HCT116 (cell line): ENCODE measurements around the gene NF1. TPM values are rescaled to one million over a fixed set of nuclear protein-coding genes. Genes with fewer than 3 reads are reported as not detected.

Experiments
- ATAC-seq: fragments of 200-7000 bp; cut with Tn5 transposase; 2 replicates; pipeline ENCODE4 v1.9.1; 2020; ENCODE audit warnings: mild to moderate bottlenecking, moderate library complexity
- BruUV-seq: library from RNA; stranded (reverse); fragments of 400-500 nt; replicated peaks from 2 replicates; lab custom pipeline; 2021; lab: Mats Ljungman, UMichigan
- CTCF ChIA-PET: fragments of 300-600 bp; sonication (Branson Sonifier 250); formaldehyde crosslinking; loops from one replicate; lab custom pipeline; 2021; ENCODE audit warnings: antibody characterized with exemption; lab: Charles Lee
- POLR2A ChIA-PET: fragments of 300-600, 350-600 bp; sonication (Branson Sonifier 250); formaldehyde crosslinking; loops from one replicate; lab custom pipeline; 2021; ENCODE audit warnings: antibody characterized with exemption; lab: Charles Lee
- RAD21 ChIA-PET, 2 experiments: fragments of 300-600 bp; sonication (Branson Sonifier 250); formaldehyde crosslinking; loops; one replicate each; lab custom pipeline; 2023; ENCODE audit warnings: low total read pairs in 2 of 2; ENCODE audit not compliant: uncharacterized antibody in 2 of 2, unreplicated experiment in 2 of 2, low non-redundant PET in 1 of 2; lab: Charles Lee
- DNase-seq: peaks from one replicate; pipeline ENCODE4 v3.0.0-alpha.2; 2010; ENCODE audit warnings: low read depth, low spot score
- H2AFZ ChIP-seq: fragments of 200-600 bp; shearing (Covaris generic), sonication (generic); 2 replicates; pipeline ENCODE4 v1.6.1; 2017; ENCODE audit warnings: low read depth, mixed run types, mixed read lengths, antibody characterized with exemption, low read length; ENCODE audit not compliant: poor library complexity, severe bottlenecking
- H3K27ac ChIP-seq: 2 replicates; pipeline ENCODE4 v1.5.1; 2012; ENCODE audit warnings: low read depth, low read length
- H3K27me3 ChIP-seq: fragments of 200-600 bp; sonication (generic); 2 replicates; pipeline ENCODE4 v1.6.1; 2016; ENCODE audit warnings: mixed run types, low read length, mixed read lengths; ENCODE audit not compliant: insufficient read depth
- H3K36me3 ChIP-seq, 2 experiments: fragments of 200-500 bp in 1 of 2; fragments of 200-600 bp in 1 of 2; sonication (Bioruptor generic) in 1 of 2; sonication (generic) in 1 of 2; 2 replicates each; pipeline versions ENCODE4 v1.5.1 to v1.6.1; 2014 to 2016; ENCODE audit warnings: low read length in 2 of 2, inconsistent platforms in 1 of 2, mixed read lengths in 1 of 2, mixed run types in 1 of 2; ENCODE audit not compliant: insufficient read depth in 2 of 2, control insufficient read depth in 1 of 2
- H3K4me1 ChIP-seq, 2 experiments: fragments of 200-600 bp in 1 of 2; sonication (generic) in 1 of 2; 2 replicates each; pipeline versions ENCODE4 v1.5.1 to v1.6.1; 2012 to 2017; ENCODE audit warnings: low read length in 2 of 2, inconsistent platforms in 1 of 2, mild to moderate bottlenecking in 1 of 2, mixed read lengths in 1 of 2, mixed run types in 1 of 2, moderate library complexity in 1 of 2; ENCODE audit not compliant: insufficient read depth in 2 of 2, control insufficient read depth in 1 of 2
- H3K4me2 ChIP-seq: fragments of 200-600 bp; sonication (generic); 2 replicates; pipeline ENCODE4 v1.6.1; 2017; ENCODE audit warnings: mixed run types, low read length, mixed read lengths
- H3K4me3 ChIP-seq, 2 experiments: fragments of 200-600 bp in 1 of 2; sonication (generic) in 1 of 2; replicated peaks in 1 of 2; 2 replicates each; pipeline ENCODE4 v1.5.1; 2011 to 2016; ENCODE audit warnings: low read length in 2 of 2, control low read depth in 1 of 2, low read depth in 1 of 2, mild to moderate bottlenecking in 1 of 2, mixed read lengths in 1 of 2, mixed run types in 1 of 2
- H3K79me2 ChIP-seq: fragments of 200-600 bp; sonication (generic); 2 replicates; pipeline ENCODE4 v1.6.1; 2017; ENCODE audit warnings: mild to moderate bottlenecking, mixed run types, low read length, moderate library complexity, mixed read lengths; ENCODE audit not compliant: insufficient read depth
- H3K9ac ChIP-seq: fragments of 200-600 bp; sonication (generic); 2 replicates; pipeline ENCODE4 v1.6.1; 2016; ENCODE audit warnings: low read length, mixed read lengths
- H3K9me2 ChIP-seq: fragments of 200-600 bp; sonication (generic), shearing (Covaris generic); 2 replicates; pipeline ENCODE4 v1.6.1; 2017; ENCODE audit warnings: mixed run types, mild to moderate bottlenecking, moderate library complexity; ENCODE audit not compliant: insufficient read depth
- H3K9me3 ChIP-seq, 2 experiments: fragments of 200-500 bp in 1 of 2; fragments of 200-600 bp in 1 of 2; sonication (Bioruptor generic) in 1 of 2; sonication (generic) in 1 of 2; 2 replicates each; pipeline ENCODE4 v1.6.1; 2014 to 2017; ENCODE audit warnings: low read length in 2 of 2, mixed read lengths in 2 of 2, inconsistent platforms in 1 of 2, low read depth in 1 of 2, mild to moderate bottlenecking in 1 of 2, mixed run types in 1 of 2, moderate library complexity in 1 of 2; ENCODE audit not compliant: control insufficient read depth in 1 of 2, insufficient read depth in 1 of 2
- H4K20me1 ChIP-seq: fragments of 200-600 bp; sonication (generic), shearing (Covaris generic); 2 replicates; pipeline ENCODE4 v1.6.1; 2017; ENCODE audit warnings: mixed run types, mild to moderate bottlenecking, moderate library complexity; ENCODE audit not compliant: insufficient read depth
- ATF3 ChIP-seq: IDR thresholded peaks from 2 replicates; pipeline ENCODE4 v1.6.1; 2012
- CBX3 ChIP-seq: IDR thresholded peaks from 2 replicates; pipeline ENCODE4 v1.6.1; 2012; ENCODE audit warnings: low read depth
- CTCF ChIP-seq, 3 experiments: fragments of 200-600 bp in 1 of 3; sonication (generic) in 1 of 3; IDR thresholded peaks in 2 of 3; conservative IDR thresholded peaks in 1 of 3; 2 replicates each; pipeline ENCODE4 v1.5.1; 2012 to 2017; ENCODE audit warnings: low read depth in 2 of 3, low read length in 2 of 3, antibody characterized with exemption in 1 of 3, borderline replicate concordance in 1 of 3, control low read depth in 1 of 3, mild to moderate bottlenecking in 1 of 3, mixed read lengths in 1 of 3, mixed run types in 1 of 3, moderate library complexity in 1 of 3; ENCODE audit not compliant: insufficient read depth in 1 of 3
- EGR1 ChIP-seq: IDR thresholded peaks from 2 replicates; pipeline ENCODE4 v1.6.1; 2012; ENCODE audit warnings: low read depth
- ELF1 ChIP-seq: IDR thresholded peaks from 2 replicates; pipeline ENCODE4 v1.6.1; 2012; ENCODE audit warnings: low read depth, borderline replicate concordance
- EZH2 ChIP-seq: fragments of 200-600 bp; sonication (generic); IDR thresholded peaks from 2 replicates; pipeline ENCODE4 v1.6.1; 2017; ENCODE audit warnings: antibody characterized with exemption, mixed run types
- JUND ChIP-seq: IDR thresholded peaks from 2 replicates; pipeline ENCODE4 v1.6.1; 2012
- MAX ChIP-seq: IDR thresholded peaks from 2 replicates; pipeline ENCODE4 v1.6.1; 2012
- POLR2A ChIP-seq: IDR thresholded peaks from 2 replicates; pipeline ENCODE4 v1.7.0; 2011; ENCODE audit warnings: borderline replicate concordance; ENCODE audit not compliant: insufficient read depth, insufficient read length; ENCODE audit errors: extremely low read depth
- POLR2AphosphoS5 ChIP-seq: IDR thresholded peaks from 2 replicates; pipeline ENCODE4 v1.6.1; 2011; ENCODE audit warnings: mild to moderate bottlenecking, low read depth, low read length, moderate library complexity
- RAD21 ChIP-seq: IDR thresholded peaks from 2 replicates; pipeline ENCODE4 v1.6.1; 2012; ENCODE audit warnings: low read depth, mild to moderate bottlenecking
- REST ChIP-seq: IDR thresholded peaks from 2 replicates; pipeline ENCODE4 v1.6.1; 2012; ENCODE audit warnings: low read depth
- SIN3A ChIP-seq: IDR thresholded peaks from 2 replicates; pipeline ENCODE4 v1.6.1; 2012; ENCODE audit warnings: low read depth
- SP1 ChIP-seq: IDR thresholded peaks from 2 replicates; pipeline ENCODE4 v1.6.1; 2012; ENCODE audit warnings: low read depth
- SRF ChIP-seq: IDR thresholded peaks from 2 replicates; pipeline ENCODE4 v1.6.1; 2012; ENCODE audit warnings: low read depth
- YY1 ChIP-seq: IDR thresholded peaks from 2 replicates; pipeline ENCODE4 v1.6.1; 2011; ENCODE audit warnings: low read length, low read depth, moderate library complexity, mild to moderate bottlenecking; ENCODE audit not compliant: insufficient replicate concordance; ENCODE audit errors: extremely low read depth
- ZFX ChIP-seq: fragments of 450-650 bp; IDR thresholded peaks from 2 replicates; pipeline ENCODE4 v1.6.1; 2017
- ZNF274 ChIP-seq: fragments of 200-500 bp; sonication (Bioruptor generic); IDR thresholded peaks from 2 replicates; pipeline ENCODE4 v1.6.1; 2014; ENCODE audit warnings: mild to moderate bottlenecking, low read depth, low read length, inconsistent platforms
- intact Hi-C: fragments of 100-400 bp; cut with micrococcal nuclease; formaldehyde crosslinking; loops from 2 replicates; pipeline ENCODE4 v1.10.0; 2022
- total RNA-seq: library from RNA; stranded (reverse); gene quantifications from one replicate; pipeline ENCODE4 v1.2.1, GENCODE V29; 2021; ENCODE audit not compliant: unreplicated experiment
- TF ChIP-seq, protein P1 (sequence below): IDR thresholded peaks from 2 replicates; pipeline ENCODE4 v1.6.1; 2011; ENCODE audit warnings: mild to moderate bottlenecking, low read length, moderate library complexity; ENCODE audit not compliant: insufficient replicate concordance; ENCODE audit errors: extremely low read depth

Gene NF1
- total RNA-seq, 1 experiment from 2014 or later, result 20.8 TPM

DNA sequence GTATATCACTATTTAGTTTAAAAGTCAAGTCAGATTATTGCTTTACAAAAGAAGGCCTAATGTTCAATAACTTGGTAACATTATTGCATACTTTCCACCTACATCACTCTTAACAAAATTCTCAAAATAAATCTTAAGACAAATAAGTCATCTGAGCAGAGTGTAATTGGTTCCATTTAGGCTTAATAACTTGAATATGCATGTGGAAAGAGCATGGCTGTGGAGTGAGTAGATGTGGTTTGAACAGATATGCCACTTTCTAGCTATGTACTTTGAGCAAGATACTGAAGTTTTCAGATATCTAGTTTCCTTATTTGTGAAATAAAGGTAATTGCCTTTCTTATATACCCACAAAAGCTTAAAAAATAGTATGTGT is 233.4 kb downstream of the NF1 start:
- H3K9me2 ChIP-seq, result no peaks in the 10 kb centered on the region
- ChIA-PET POLR2A (no interaction called here), CTCF (no interaction called here), RAD21 (no interaction called here)
- H3K27me3 ChIP-seq, result no peaks in the 10 kb centered on the region
- H3K4me1 ChIP-seq, result no peaks in the 10 kb centered on the region
- H3K79me2 ChIP-seq, result no peaks in the 10 kb centered on the region
- no peak overlapping the region for H2AFZ ChIP-seq
- intact Hi-C loops, result no loop called here
- H3K27ac ChIP-seq, result no peak overlapping the region
- ATAC-seq (no peak), DNase-seq (no peak)
- H3K9ac ChIP-seq, result no peak overlapping the region
- H3K9me3 ChIP-seq, result no peaks in the 10 kb centered on the region
- H3K36me3 ChIP-seq, result peaks cover 0 to 4% of the 10 kb centered on the region in 2 experiments; a peak in 1 of 4 replicates
- H3K4me3 ChIP-seq, result no peak overlapping the region
- no peak overlapping the region for H3K4me2 ChIP-seq
- no TSS peak for BruUV-seq
- TF ChIP-seq EZH2, result no peak
- TF ChIP-seq ZFX, result no peak
- TF ChIP-seq CTCF (IDR thresholded peaks at IDR 0.05 in 2 of 3, conservative IDR thresholded peaks at IDR 0.05 in 1 of 3; ENCODE audit: borderline replicate concordance in 1 of 3, insufficient read depth in 1 of 3, low read depth in 2 of 3, low read length in 2 of 3), result no peak
- no peak for TF ChIP-seq SRF
- no peak for TF ChIP-seq YY1
- no peak for TF ChIP-seq ELF1
- no peak for TF ChIP-seq SP1
- no peak for TF ChIP-seq ZNF274
- TF ChIP-seq REST, result no peak
- TF ChIP-seq EGR1, result no peak
- TF ChIP-seq JUND, result no peak
- TF ChIP-seq, protein P1, sequence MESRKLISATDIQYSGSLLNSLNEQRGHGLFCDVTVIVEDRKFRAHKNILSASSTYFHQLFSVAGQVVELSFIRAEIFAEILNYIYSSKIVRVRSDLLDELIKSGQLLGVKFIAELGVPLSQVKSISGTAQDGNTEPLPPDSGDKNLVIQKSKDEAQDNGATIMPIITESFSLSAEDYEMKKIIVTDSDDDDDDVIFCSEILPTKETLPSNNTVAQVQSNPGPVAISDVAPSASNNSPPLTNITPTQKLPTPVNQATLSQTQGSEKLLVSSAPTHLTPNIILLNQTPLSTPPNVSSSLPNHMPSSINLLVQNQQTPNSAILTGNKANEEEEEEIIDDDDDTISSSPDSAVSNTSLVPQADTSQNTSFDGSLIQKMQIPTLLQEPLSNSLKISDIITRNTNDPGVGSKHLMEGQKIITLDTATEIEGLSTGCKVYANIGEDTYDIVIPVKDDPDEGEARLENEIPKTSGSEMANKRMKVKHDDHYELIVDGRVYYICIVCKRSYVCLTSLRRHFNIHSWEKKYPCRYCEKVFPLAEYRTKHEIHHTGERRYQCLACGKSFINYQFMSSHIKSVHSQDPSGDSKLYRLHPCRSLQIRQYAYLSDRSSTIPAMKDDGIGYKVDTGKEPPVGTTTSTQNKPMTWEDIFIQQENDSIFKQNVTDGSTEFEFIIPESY, result no peak
- TF ChIP-seq SIN3A, result no peak
- TF ChIP-seq RAD21, result no peak
- TF ChIP-seq POLR2A, result no peak
- TF ChIP-seq CBX3, result no peak
- no peak for TF ChIP-seq MAX
- TF ChIP-seq POLR2AphosphoS5, result no peak
- no peak for TF ChIP-seq ATF3
- H4K20me1 ChIP-seq, result no peaks in the 10 kb centered on the region; the same call in 1 of the 2 replicates
